ENCODE measurements around the gene AP3S2. TPM values are rescaled to one million over a fixed set of nuclear protein-coding genes. Genes with fewer than 3 reads are reported as not detected.

The AP3S2 gene
- total and polyA plus RNA-seq, 2 of the 13 experiments (the other 11 are each of a cell fraction or from before 2014, with no cell fraction given): 17.6 to 44.4 TPM

- TF ChIP-seq ZNF407 (CRISPR knock-in tag; IDR thresholded peaks at IDR 0.05; ENCODE audit: not compliant biosample characterization) (peak; percentile 36), ARNT (IDR thresholded peaks at IDR 0.05) (no peak), ZNF75D (CRISPR knock-in tag; IDR thresholded peaks at IDR 0.05; ENCODE audit: borderline replicate concordance) (no peak; the same call in 1 of the 2 replicates), EP300 (IDR thresholded peaks at IDR 0.05; ENCODE audit: low read depth in 2 of 2, low read length in 2 of 2) (0 out of 4 replicates have a peak, but pooled peaks of 1 of the 2 experiments have one; percentile 36), EP300 (CRISPR knock-in tag; IDR thresholded peaks at IDR 0.05; ENCODE audit: borderline replicate concordance) (peak; percentile 34), JDP2 (CRISPR knock-in tag; IDR thresholded peaks at IDR 0.05; ENCODE audit: borderline replicate concordance) (no peak), ZMYM3 (CRISPR knock-in tag; IDR thresholded peaks at IDR 0.05) (peak; percentile 92), ZNF580 (CRISPR knock-in tag; IDR thresholded peaks at IDR 0.05; ENCODE audit: borderline replicate concordance, low read depth) (peak; percentile 97), GTF2F1 (IDR thresholded peaks at IDR 0.05; ENCODE audit: low read length) (no peak), ZNF3 (CRISPR knock-in tag; IDR thresholded peaks at IDR 0.05) (peak; percentile 77), ZNF878 (CRISPR knock-in tag; IDR thresholded peaks at IDR 0.05) (peak; percentile 74), ZNF615 (CRISPR knock-in tag; IDR thresholded peaks at IDR 0.05; ENCODE audit: borderline replicate concordance) (peak; percentile 64), THAP11 (CRISPR knock-in tag; IDR thresholded peaks at IDR 0.05) (peak; percentile 96), ZNF20 (CRISPR knock-in tag; IDR thresholded peaks at IDR 0.05) (no peak), TBL1XR1 (IDR thresholded peaks at IDR 0.05; ENCODE audit: borderline replicate concordance, low read length, partially characterized antibody) (peak; percentile 82), ZNF746 (CRISPR knock-in tag; IDR thresholded peaks at IDR 0.05) (peak; percentile 54; the same call in 1 of the 2 replicates), MAF1 (CRISPR knock-in tag; IDR thresholded peaks at IDR 0.05; ENCODE audit: borderline replicate concordance) (peak; percentile 72; the same call in 1 of the 2 replicates)
- TF ChIP-seq, protein P1, sequence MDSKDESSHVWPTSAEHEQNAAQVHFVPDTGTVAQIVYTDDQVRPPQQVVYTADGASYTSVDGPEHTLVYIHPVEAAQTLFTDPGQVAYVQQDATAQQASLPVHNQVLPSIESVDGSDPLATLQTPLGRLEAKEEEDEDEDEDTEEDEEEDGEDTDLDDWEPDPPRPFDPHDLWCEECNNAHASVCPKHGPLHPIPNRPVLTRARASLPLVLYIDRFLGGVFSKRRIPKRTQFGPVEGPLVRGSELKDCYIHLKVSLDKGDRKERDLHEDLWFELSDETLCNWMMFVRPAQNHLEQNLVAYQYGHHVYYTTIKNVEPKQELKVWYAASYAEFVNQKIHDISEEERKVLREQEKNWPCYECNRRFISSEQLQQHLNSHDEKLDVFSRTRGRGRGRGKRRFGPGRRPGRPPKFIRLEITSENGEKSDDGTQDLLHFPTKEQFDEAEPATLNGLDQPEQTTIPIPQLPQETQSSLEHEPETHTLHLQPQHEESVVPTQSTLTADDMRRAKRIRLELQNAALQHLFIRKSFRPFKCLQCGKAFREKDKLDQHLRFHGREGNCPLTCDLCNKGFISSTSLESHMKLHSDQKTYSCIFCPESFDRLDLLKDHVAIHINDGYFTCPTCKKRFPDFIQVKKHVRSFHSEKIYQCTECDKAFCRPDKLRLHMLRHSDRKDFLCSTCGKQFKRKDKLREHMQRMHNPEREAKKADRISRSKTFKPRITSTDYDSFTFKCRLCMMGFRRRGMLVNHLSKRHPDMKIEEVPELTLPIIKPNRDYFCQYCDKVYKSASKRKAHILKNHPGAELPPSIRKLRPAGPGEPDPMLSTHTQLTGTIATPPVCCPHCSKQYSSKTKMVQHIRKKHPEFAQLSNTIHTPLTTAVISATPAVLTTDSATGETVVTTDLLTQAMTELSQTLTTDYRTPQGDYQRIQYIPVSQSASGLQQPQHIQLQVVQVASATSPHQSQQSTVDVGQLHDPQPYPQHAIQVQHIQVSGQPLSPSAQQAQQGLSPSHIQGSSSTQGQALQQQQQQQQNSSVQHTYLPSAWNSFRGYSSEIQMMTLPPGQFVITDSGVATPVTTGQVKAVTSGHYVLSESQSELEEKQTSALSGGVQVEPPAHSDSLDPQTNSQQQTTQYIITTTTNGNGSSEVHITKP (CRISPR knock-in tag; IDR thresholded peaks at IDR 0.05; ENCODE audit: low read depth): peak; percentile 83
These were observed at the start of gene AP3S2 (continued) for GRCh38 chr15:89893696-89894447.

Measured in HepG2 (cell line).